Loucy (cell line): ENCODE measurements around the gene TRERF1.

Experiments used
- CTCF ChIP-seq: fragments of 200-600 bp; sonication (generic); conservative IDR thresholded peaks from 2 replicates; pipeline ENCODE4 v1.5.1; 2014; ENCODE audit warnings: mild to moderate bottlenecking, antibody characterized with exemption, low read length
- EZH2phosphoT487 ChIP-seq: fragments of 200-600 bp; IDR thresholded peaks from 2 replicates; pipeline ENCODE4 v1.6.1; 2018; ENCODE audit warnings: antibody characterized with exemption, mild to moderate bottlenecking, moderate library complexity, borderline replicate concordance

- TF ChIP-seq CTCF (no peak), EZH2phosphoT487 (no peak)
Measured at GRCh38 chr6:42493914-42494539, 42.3 kb upstream of the TRERF1 start.
